ENCODE data around the gene ATRIP.
"Not testable (repeated sequence)": the region's sequence is repeated elsewhere in the genome, so short reads cannot be mapped to it uniquely, and the experiment has no call there.

ATRIP gene

GRCh38 chr3:48445277-48445882, 1.2 kb upstream of the ATRIP start:
- H3K27me3 ChIP-seq (ENCODE audit: insufficient read depth, low read length): no peaks in the 10 kb centered on the region
- peaks cover 30% of the 10 kb centered on the region for H3K4me1 ChIP-seq (ENCODE audit: insufficient read depth, low read length)
- H3K9me3 ChIP-seq (ENCODE audit: low read length): no peaks in the 10 kb centered on the region
- H3K4me3 ChIP-seq (ENCODE audit: low read length): peak overlapping the region; percentile 88
- peaks cover 27% of the 10 kb centered on the region for H3K36me3 ChIP-seq (ENCODE audit: insufficient read depth, low read length)
- H2AFZ ChIP-seq (ENCODE audit: low read depth, low read length): no peak overlapping the region

DNA sequence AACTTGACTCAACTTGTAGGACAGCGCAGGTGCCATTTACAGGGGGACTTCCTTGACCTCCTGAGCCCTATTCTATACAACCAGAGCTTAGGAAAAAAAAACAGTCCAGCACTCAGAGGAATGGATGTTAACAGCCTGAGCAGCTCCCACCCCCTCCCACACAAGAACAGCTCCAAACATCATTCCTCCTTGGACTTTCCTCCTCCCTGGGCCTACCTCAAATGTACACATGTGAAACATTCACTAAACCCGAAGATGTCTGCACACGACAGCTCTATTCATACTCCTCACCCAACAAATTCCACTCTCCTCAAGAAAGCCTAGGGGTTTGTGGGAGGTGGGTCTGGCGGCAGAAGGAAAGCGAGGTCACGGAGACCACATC, 503 bp upstream of the ATRIP start:
- Histone ChIP-seq H3K9me3 (ENCODE audit: low read length) (no peaks in the 10 kb centered on the region), H3K27me3 (ENCODE audit: insufficient read depth, low read length) (no peaks in the 10 kb centered on the region), H3K36me3 (ENCODE audit: insufficient read depth, low read length) (peaks cover 27% of the 10 kb centered on the region), H2AFZ (ENCODE audit: low read depth, low read length) (peak overlapping the region; percentile 50), H3K4me3 (ENCODE audit: low read length) (peak overlapping the region; percentile 88), H3K4me1 (ENCODE audit: insufficient read depth, low read length) (peaks cover 30% of the 10 kb centered on the region)

DNA sequence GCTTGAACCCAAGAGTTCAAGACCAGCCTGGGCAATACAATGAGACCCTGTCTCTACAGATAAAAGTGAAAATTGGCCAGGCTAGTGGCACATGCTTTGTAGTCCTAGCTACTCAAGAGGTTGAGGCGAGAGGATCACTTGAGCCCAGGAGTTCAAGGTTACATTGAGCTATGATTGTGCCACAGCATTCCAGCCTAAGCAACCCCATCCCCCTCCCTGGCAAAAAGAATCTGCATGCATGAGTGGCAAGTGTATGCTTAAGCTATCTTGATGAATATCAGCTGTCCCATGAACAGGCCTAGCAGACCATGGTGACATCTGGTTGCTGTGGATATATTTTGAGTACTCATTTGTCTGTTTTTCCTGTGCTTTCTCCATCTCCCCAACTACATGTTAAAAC, 4.7 kb downstream of the ATRIP start:
- Histone ChIP-seq H3K9me3 (ENCODE audit: low read length) (no peaks in the 10 kb centered on the region), H3K4me3 (ENCODE audit: low read length) (no peak overlapping the region), H2AFZ (ENCODE audit: low read depth, low read length) (no peak overlapping the region), H3K27me3 (ENCODE audit: insufficient read depth, low read length) (no peaks in the 10 kb centered on the region), H3K4me1 (ENCODE audit: insufficient read depth, low read length) (peaks cover 13% of the 10 kb centered on the region), H3K36me3 (ENCODE audit: insufficient read depth, low read length) (peaks cover 51% of the 10 kb centered on the region)

DNA sequence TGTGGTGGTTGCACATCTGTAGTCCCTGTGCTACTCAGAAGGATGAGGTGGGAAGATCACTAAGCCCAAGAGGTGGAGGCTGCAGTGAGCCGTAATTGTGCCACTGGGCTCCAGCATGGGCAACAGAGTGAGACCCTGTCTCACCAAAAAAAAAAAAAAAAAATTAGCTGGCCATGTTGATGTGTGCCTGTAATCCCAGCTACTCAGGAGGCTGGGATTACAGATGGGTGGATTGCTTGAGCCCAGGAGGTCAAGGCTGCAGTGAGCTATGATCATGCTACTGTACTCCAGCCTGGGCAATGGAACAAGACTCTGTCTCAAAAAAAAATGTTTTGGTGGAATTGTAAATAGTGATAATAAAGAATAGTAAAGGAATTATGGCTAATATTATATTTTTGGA, 9.9 kb downstream of the ATRIP start:
- Histone ChIP-seq H3K9me3 (ENCODE audit: low read length) (no peaks in the 10 kb centered on the region), H3K4me3 (ENCODE audit: low read length) (no peak overlapping the region), H3K36me3 (ENCODE audit: insufficient read depth, low read length) (peaks cover 81% of the 10 kb centered on the region), H2AFZ (ENCODE audit: low read depth, low read length) (no peak overlapping the region), H3K4me1 (ENCODE audit: insufficient read depth, low read length) (no peaks in the 10 kb centered on the region), H3K27me3 (ENCODE audit: insufficient read depth, low read length) (no peaks in the 10 kb centered on the region)

- Histone ChIP-seq H3K4me3 (ENCODE audit: low read length) (no peak overlapping the region), H3K4me1 (ENCODE audit: insufficient read depth, low read length) (no peaks in the 10 kb centered on the region), H3K9me3 (ENCODE audit: low read length) (no peaks in the 10 kb centered on the region), H2AFZ (ENCODE audit: low read depth, low read length) (no peak overlapping the region), H3K36me3 (ENCODE audit: insufficient read depth, low read length) (peaks cover 59% of the 10 kb centered on the region), H3K27me3 (ENCODE audit: insufficient read depth, low read length) (no peaks in the 10 kb centered on the region)
Observed at GRCh38 chr3:48459331-48459730, 12.8 kb downstream of the ATRIP start.

DNA sequence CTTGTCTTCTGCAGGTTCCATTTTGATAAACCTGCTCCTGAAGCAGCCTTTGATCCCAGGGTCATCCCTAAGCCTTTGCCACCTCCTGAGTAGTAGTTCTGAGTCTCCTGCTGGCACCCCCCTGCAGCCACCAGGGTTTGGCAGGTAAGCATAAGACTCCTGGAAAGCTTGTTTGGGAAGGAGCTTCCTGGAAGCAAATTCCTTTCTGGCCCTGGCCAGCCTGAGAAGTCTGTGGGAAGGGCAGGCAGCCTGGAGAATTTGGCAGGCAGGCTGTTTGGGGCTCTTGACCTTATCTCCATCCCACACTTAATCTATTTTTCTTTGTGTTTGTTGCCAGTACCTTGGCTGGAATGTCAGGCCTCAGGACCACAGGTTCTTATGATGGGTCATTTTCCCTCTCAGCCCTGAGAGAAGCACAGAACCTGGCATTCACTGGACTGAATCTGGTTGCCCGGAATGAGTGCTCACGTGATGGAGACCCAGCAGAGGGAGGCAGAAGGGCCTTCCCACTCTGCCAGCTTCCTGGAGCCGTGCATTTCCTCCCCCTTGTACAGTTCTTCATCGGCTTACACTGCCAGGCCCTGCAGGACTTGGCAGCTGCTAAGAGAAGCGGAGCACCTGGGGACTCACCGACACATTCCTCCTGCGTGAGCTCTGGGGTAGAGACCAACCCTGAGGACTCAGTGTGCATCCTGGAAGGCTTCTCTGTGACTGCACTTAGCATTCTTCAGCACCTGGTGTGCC, 13.4 kb downstream of the ATRIP start:
- H3K4me3 ChIP-seq (ENCODE audit: low read length): no peak overlapping the region
- H2AFZ ChIP-seq (ENCODE audit: low read depth, low read length): no peak overlapping the region
- H3K36me3 ChIP-seq (ENCODE audit: insufficient read depth, low read length): peaks cover 55% of the 10 kb centered on the region
- H3K4me1 ChIP-seq (ENCODE audit: insufficient read depth, low read length): peaks cover 4% of the 10 kb centered on the region
- H3K9me3 ChIP-seq (ENCODE audit: low read length): no peaks in the 10 kb centered on the region
- no peaks in the 10 kb centered on the region for H3K27me3 ChIP-seq (ENCODE audit: insufficient read depth, low read length)

DNA sequence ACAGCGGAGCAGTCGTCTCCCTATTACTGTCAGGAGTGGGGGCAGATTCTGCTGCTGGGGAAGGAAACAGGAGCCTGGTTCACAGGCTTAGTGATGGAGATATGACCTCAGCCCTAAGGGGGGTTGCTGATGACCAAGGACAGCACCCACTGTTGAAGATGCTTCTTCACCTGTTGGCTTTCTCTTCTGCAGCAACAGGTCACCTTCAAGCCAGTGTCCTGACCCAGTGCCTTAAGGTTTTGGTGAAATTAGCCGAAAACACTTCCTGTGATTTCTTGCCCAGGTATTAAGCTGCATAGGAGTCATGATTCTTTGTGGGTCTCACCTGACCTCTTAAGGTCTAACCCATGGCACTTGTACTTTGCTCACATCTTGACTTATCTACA, 14.0 kb downstream of the ATRIP start:
- Histone ChIP-seq H3K4me3 (ENCODE audit: low read length) (no peak overlapping the region), H3K4me1 (ENCODE audit: insufficient read depth, low read length) (peaks cover 8% of the 10 kb centered on the region), H3K27me3 (ENCODE audit: insufficient read depth, low read length) (no peaks in the 10 kb centered on the region), H3K36me3 (ENCODE audit: insufficient read depth, low read length) (peaks cover 51% of the 10 kb centered on the region), H2AFZ (ENCODE audit: low read depth, low read length) (no peak overlapping the region), H3K9me3 (ENCODE audit: low read length) (no peaks in the 10 kb centered on the region)

GRCh38 chr3:48461767-48462166, 15.2 kb downstream of the ATRIP start:
- H3K27me3 ChIP-seq (ENCODE audit: insufficient read depth, low read length); H3K4me3 ChIP-seq (ENCODE audit: low read length); H3K9me3 ChIP-seq (ENCODE audit: low read length); H2AFZ ChIP-seq (ENCODE audit: low read depth, low read length): not testable (repeated sequence)
- Histone ChIP-seq H3K4me1 (ENCODE audit: insufficient read depth, low read length) (peaks cover 18% of the 10 kb centered on the region), H3K36me3 (ENCODE audit: insufficient read depth, low read length) (peaks cover 45% of the 10 kb centered on the region)

DNA sequence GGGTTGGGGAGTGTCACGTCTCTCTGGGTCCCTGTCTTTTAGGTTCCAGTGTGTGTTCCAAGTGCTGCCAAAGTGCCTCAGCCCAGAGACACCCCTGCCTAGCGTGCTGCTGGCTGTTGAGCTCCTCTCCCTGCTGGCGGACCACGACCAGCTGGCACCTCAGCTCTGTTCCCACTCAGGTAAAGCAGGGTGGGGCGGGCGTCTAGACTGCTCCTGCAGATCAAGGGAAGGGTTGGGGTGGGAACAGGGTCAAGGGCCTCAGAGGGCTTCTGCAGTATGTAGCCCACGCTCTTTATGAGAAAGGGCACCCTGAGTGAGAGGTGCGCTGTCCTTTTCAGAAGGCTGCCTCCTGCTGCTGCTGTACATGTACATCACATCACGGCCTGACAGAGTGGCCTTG, 17.2 kb downstream of the ATRIP start:
- Histone ChIP-seq H2AFZ (ENCODE audit: low read depth, low read length) (no peak overlapping the region), H3K4me1 (ENCODE audit: insufficient read depth, low read length) (peaks cover 28% of the 10 kb centered on the region), H3K36me3 (ENCODE audit: insufficient read depth, low read length) (peaks cover 53% of the 10 kb centered on the region), H3K27me3 (ENCODE audit: insufficient read depth, low read length) (no peaks in the 10 kb centered on the region), H3K4me3 (ENCODE audit: low read length) (no peak overlapping the region), H3K9me3 (ENCODE audit: low read length) (no peaks in the 10 kb centered on the region)

GRCh38 chr3:48464713-48465221, 18.2 kb downstream of the ATRIP start:
- Histone ChIP-seq H3K4me1 (ENCODE audit: insufficient read depth, low read length) (peaks cover 28% of the 10 kb centered on the region), H3K36me3 (ENCODE audit: insufficient read depth, low read length) (peaks cover 53% of the 10 kb centered on the region), H3K27me3 (ENCODE audit: insufficient read depth, low read length) (no peaks in the 10 kb centered on the region), H3K9me3 (ENCODE audit: low read length) (no peaks in the 10 kb centered on the region), H2AFZ (ENCODE audit: low read depth, low read length) (no peak overlapping the region), H3K4me3 (ENCODE audit: low read length) (no peak overlapping the region)

DNA sequence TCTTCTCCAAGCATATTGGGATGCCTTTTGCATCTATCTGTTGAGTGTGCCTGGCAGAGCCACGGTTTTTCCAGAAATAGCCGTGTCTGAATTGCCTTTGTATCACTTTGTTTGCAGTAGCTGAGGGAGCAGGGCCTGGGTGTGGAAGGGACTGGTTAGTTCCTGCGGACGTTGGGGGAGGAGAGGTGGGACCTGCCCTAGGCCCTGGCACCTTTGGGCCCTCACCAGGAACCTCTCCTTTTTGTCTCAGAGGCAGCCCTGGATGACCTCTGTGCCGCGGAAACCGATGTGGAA, 18.6 kb downstream of the ATRIP start:
- Histone ChIP-seq H3K4me1 (ENCODE audit: insufficient read depth, low read length) (peaks cover 32% of the 10 kb centered on the region), H3K36me3 (ENCODE audit: insufficient read depth, low read length) (peaks cover 51% of the 10 kb centered on the region), H2AFZ (ENCODE audit: low read depth, low read length) (no peak overlapping the region), H3K4me3 (ENCODE audit: low read length) (no peak overlapping the region), H3K9me3 (ENCODE audit: low read length) (no peaks in the 10 kb centered on the region), H3K27me3 (ENCODE audit: insufficient read depth, low read length) (no peaks in the 10 kb centered on the region)

- peak overlapping the region; percentile 42 for H3K4me3 ChIP-seq (ENCODE audit: low read length)
- no peak overlapping the region for H2AFZ ChIP-seq (ENCODE audit: low read depth, low read length)
- H3K9me3 ChIP-seq (ENCODE audit: low read length): no peaks in the 10 kb centered on the region
- H3K4me1 ChIP-seq (ENCODE audit: insufficient read depth, low read length): peaks cover 32% of the 10 kb centered on the region
- H3K27me3 ChIP-seq (ENCODE audit: insufficient read depth, low read length): no peaks in the 10 kb centered on the region
- H3K36me3 ChIP-seq (ENCODE audit: insufficient read depth, low read length): peaks cover 46% of the 10 kb centered on the region
Observed at GRCh38 chr3:48465531-48466378, 19.2 kb downstream of the ATRIP start.

- Histone ChIP-seq H3K4me3 (ENCODE audit: low read length) (peak overlapping the region; percentile 42), H3K36me3 (ENCODE audit: insufficient read depth, low read length) (peaks cover 38% of the 10 kb centered on the region), H3K27me3 (ENCODE audit: insufficient read depth, low read length) (no peaks in the 10 kb centered on the region), H3K9me3 (ENCODE audit: low read length) (no peaks in the 10 kb centered on the region), H2AFZ (ENCODE audit: low read depth, low read length) (no peak overlapping the region), H3K4me1 (ENCODE audit: insufficient read depth, low read length) (peaks cover 32% of the 10 kb centered on the region)
Observed at GRCh38 chr3:48466386-48467109, 20.0 kb downstream of the ATRIP start.
